ENCODE measurements around the gene VOPP1.
A peak's percentile ranks its signal among the peaks of the same experiment; 100 is the strongest.

Gene VOPP1

DNA sequence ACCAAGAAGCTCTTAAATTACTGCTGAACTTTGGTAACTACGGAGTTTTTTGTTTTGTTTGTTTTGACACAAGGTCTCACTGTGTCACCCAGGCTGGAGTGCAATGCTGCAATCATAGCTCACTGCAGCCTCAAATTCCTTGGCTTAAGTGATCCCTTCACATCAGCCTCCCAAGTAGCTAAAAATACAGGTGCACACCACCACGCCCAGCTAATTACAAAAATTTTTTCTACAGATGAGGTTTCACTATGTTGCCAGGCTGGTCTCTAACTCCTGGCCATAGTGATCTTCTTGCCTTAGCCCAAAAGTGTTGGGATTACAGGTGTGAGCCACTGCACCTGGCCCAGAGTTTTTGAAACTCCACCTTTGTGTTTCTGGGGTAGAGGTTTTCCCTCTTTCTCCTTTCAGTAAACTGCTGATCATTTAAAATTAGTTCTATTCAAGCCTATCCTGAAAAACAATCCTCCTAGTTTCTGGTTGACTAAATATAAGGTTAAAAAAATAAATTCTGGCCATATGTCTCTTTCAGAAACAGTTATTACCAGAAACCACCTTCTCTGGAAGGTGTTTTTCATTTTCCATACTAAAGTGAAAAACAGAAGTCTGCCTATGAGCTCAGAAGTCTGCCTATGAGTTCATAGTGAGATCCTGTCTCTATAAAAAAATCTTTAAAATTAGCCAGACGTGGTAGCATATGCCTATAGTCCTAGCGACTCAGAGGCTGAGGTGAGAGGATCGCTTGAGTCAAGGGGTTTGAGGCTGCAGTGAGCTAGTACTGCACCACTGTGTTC is 63.9 kb downstream of the VOPP1 start:
- DNase-seq: no peak

DNA sequence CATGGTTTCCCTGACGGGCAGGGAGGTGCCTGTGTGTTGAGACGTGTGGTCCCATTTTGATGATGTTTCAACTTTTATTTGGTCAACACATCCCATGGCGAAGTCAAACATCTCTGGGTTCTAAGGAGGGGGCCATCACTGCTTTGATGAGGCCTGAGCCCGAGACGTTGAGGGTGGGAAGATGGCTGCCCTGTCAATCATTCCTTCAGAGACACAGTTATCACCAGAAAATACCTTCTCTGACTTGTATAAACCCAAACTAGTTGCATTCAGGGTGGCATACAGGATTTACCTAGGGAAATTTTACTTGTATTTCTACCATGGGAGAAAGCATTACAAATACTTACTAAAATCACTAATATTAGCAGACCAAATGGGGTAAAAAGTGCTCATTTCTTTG is 64.6 kb downstream of the VOPP1 start:
- DNase-seq: no peak

DNA sequence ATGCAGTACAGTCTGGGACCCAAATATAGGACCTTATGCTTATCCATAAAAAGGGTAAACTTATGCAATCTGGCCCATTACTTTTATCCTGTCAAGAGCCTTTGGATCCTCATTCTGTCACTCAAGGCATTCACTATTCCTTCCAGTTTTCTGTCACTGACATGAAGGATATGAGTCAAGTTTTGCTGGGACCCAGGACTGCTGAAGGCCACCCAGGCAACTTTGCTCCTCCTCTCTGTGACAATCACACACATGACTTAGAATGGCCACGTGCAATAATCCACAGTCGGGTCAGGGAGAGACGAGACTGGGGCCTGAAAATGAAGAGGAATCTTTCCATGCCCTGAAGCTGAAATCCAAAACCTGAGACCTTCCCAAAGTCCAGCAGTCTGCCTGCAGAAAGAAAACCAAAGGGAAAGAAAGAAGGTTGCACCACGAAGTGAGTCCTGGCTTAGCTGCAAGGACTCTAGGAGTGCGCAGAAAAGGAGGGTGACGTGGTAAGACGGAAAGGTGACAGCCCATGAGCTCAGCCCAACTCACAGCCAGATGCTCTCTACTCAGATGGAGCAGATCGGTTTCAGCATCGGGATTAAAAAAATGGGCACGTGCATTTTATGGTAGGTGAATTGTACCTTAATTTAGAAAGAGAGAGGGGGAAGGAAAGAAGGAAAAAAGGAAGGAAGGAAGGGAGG is 67.2 kb downstream of the VOPP1 start:
- no peak for DNase-seq

DNA sequence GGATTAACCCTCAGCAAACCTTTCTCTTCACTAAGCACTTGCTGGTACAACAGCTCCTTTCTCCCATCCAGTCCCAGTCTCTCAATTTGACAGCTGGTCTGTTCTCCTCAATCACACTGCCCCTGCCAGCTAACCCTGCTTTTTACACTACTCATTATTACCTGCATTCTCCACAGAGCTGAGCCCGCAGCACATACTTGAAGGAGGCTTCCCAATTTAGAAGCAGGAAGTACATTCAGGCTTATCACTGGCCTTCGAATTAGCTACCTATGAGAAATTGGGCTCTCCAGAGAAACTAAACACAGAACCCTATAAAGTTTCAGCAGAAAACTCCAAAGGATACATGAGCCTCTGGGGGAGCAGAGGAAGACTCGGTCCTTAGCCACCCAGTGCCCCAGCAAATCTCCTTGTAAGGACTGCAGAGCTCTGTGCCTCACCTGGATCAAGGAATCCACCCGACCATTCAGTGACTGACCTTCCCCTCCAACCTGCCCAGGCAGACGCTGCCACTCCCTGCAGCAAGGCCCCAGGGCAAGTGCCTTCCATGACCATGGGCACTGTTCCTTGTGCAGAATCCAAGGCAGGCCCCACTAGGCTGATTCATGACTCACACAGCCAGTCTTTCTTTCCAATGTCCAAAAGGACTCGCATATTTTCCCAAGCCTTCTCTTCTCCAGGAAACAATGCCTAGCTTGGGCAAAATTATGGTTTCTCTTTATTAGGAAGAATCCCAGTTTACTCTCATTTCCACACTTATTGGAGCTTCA is 68.0 kb downstream of the VOPP1 start:
- DNase-seq: no peak

DNA sequence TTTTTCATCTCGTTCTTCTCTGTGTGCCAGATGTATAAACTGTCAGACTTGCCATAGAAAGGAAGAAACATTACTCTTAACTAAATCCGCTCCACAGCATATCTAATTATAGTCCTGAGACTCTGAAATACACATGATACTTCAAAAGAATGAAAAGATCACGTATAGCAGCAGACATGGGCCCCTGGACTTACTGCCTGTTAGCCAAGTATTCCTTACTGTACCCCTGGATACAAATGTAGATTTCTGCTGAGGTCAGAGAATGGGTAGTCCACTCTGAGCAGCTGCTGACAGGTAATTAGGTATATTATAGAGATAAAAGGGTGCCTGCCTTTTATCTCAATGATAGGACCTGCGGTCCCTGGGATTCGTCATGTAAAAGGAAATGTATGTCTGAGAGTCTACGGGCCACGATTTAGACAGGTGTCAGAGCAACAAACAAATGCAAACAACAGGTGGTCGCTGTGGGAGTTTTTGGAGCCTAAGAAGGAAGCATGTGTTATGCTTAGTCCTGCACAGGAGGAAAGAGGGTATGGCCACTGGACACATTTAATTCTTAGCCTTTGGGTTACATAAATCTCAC is 69.4 kb downstream of the VOPP1 start:
- no peak for DNase-seq

DNA sequence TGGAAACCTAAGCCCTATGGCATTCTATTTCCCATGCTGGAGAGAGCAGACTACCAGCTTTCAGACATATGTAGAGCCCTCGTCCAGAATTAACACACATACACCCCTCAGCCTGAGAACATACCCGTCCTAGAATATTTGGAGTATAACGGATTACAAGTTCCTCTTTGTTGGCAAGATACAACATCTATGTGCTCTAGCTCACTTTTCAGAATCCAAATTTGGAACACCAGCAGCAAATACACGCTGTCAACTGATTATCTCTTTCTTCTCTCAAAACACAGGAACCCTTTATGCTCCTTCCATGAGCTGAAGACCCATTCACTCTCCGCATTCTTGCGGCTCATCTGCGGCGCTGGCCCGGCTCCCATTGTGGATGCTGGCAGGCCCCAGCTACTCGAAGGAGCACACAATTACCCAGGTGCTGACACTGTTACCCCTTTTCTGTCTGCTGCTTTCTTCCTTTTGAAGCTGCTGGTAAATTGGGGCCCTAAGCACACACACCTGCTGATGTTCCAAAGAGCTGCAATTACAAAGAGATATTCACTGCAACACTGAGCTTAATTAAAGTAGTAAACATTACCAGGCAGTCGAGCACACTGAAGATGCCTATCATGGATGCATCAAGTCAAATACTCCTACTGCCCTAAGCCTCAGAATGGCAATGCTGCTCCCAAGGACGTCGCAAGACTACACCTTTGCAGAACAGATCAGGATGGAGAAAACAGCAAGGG is 70.0 kb downstream of the VOPP1 start:
- DNase-seq: no peak

DNA sequence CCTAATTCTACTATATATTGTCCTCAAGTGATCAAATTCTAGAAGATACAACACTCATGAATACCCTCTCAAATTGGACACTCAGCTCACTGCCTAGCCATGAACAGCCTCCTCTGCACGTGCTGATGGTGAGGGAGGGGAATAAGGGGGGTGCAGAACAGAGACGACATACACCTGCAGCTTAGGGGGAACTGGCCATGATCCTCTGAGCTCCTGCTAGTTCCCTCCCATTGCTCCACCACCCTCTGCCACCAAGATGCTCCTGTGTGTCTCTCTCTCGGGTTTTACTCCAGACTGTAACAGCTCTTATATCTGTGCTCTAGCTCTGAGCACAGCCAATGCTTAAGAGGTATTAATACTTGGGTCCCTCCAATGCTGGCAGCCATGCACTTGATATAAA is 70.7 kb downstream of the VOPP1 start:
- no peak for DNase-seq

DNA sequence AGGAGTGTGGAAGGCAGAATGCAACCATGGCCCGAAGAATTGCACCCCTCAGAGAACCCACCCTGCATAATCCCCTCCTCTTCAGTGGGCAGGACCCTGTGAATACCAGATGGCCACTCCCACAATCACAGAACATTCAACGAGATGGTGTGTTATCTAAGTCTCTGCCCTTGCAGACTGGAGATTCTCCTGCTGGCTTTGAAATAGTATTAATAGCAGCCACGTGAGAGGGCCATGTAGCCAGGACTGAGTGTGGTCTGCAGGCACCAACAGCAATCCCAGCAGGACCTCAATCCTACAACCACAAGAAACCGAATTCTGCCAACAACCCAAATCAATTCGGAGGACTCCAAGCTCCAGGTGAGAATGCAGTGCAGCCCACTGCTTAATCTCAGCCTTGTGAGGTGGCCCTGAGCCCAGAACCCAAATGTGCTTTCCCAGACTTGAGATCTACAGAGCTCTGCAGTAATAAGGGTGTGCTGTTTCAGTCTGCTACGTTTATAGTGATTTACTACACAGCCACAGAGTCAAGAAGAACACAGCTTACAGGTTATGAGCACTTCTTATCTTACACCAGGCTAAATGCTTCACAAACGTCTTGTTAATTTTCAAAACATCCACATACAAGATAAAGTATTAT is 72.1 kb downstream of the VOPP1 start:
- no peak for DNase-seq

DNA sequence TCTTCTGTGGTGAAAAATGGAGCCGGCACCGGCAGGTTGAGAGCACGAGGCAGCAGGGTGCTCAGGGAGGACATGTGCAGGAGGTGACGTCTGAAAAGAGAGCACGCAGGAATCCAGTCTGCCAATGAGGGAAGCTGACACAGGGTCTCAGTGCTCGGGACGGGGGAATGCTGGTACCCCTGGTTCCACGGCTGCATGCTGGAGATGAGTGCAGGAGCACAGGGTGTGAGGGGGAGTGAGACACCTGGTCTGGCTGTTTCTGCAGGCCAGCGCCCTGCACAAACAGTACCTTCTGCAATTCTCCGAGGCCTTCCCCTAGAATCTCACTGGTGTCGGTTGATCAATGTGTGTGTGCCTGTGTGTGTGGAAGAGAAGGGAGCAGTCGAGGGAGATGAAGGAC is 72.7 kb downstream of the VOPP1 start:
- no peak for DNase-seq

DNA sequence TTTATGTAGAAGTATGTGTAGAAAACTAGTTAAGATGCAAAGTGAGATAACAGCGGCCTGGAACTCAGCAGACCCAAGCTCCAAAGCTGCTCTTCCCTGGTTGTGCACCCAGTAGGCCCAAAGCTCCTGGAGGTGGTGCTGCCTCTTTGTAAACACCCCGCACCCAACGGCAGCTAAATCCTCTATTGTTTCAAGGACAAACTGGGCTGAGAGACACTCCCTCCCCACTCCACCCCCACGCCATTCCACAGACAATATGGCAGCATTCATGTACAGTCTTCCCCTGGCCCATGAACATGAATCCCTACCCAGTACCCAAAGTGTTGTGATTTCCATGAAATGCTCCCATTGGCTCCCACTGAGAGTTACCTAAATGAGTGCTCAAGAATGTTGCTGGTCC is 73.5 kb downstream of the VOPP1 start:
- no peak for DNase-seq

DNA sequence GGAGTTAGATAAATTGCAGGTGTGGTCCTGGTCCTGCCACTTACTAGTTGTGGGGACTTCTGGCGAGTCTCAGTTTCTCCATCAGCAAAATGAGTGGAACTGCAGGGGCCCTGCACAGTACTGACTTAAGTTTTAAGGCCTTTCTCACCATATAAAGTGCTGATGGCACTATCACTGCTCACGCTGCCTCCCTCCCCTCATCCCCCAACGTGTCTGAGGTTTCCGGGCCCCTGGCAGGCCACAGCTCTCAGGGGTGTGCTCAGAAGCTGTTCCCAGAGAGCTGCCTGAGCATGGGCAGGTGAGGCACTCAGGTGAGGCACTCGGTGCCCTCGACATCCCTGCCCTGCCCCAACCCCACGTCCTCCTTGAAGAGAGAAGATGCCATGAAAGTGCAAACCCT is 74.2 kb downstream of the VOPP1 start:
- DNase-seq: peak; percentile 35

DNA sequence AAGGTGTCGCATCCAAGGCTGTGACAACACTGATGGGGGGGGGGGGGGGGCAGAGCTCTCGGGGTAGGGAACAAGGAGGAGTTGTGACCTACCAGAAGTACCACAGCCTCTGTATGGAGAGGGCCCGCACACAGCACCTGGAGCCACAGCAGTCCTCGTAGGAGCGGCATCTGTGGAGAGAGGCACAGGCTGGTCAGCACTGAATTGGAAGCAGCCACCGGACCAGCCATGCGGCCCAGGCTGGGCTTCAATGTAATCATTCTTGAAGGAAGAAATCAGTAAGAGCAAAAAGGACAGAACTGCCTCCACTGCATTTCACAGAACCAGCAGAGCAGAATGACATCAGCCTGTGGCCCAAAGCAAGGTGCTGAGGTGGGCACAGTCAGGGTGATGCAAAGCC is 74.8 kb downstream of the VOPP1 start:
- no peak for DNase-seq

DNA sequence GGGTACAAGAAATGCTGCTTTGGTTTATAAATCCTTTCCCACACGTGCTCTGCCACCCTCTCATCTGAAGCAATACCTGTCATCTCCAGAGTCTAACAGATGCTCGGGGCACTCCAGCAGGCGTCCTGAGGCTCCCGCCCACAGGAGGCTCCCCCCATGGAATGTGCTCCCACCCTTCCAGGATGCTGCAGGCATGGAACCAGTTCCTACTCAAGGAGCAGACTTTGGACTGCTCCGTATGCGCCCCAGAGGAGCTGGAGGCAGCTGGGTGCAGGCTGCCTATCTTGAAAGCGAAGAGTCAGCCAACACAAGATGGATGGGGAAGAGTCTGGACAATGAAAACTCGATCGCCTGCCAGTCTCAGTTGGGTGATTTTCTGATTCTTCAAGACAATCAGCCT is 75.4 kb downstream of the VOPP1 start:
- no peak for DNase-seq

DNA sequence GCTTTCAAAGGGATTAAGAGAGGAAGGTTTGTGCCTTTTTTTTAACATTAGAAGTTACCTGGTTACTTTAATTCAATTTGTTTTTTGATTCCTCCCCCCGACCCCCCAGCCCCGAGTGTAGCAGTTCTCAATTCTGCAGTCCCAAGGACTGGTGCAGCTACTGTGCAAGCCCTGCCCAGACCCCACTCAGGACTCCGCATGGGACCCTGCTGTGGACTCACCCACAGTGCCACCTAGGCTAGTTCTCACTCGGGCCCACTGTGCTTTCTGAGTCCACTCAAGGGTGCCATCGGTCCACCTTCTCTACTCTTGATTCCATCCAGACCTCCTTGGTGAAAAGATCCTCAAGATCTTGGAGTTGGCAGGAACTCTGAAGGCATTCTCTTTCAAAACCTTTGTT is 77.4 kb downstream of the VOPP1 start:
- no peak for DNase-seq

DNA sequence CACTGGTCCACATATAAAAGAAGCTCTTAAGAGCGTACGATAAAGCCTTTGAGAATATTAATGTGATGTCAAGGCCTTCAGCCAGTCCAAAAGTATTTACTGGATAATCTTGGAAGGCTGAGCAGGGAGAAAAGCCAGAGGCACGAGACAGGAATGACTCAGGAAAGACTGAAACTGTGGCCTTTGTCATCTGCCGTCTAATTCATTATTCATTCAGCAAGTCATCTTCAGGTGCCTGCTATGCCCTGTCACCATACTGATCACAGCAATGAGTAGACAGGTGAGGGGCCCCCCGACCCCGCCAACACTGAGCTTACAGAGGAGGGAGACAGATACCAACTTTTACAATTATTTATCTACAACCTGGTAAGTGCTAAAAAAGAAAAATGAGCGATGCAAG is 78.9 kb downstream of the VOPP1 start:
- no peak for DNase-seq

DNA sequence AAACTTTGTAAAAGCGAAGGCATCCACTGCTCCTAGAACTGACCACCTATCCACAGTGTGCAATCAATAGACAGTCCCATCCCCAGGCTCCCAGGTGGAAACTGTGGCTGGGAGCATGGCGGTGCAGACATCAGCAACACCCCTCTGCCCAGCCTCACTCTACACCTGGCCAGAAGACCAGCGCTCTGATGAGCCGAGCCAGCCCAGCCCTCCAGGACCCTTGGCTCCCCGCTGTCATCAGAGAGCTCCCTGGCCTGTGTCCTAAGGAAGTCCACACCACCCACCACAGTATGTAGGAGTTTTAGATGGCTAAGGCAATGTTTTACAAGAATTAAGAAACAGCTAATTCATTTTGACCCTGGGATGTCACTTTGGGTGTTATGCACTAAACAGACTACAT is 81.0 kb downstream of the VOPP1 start:
- DNase-seq: no peak

DNA sequence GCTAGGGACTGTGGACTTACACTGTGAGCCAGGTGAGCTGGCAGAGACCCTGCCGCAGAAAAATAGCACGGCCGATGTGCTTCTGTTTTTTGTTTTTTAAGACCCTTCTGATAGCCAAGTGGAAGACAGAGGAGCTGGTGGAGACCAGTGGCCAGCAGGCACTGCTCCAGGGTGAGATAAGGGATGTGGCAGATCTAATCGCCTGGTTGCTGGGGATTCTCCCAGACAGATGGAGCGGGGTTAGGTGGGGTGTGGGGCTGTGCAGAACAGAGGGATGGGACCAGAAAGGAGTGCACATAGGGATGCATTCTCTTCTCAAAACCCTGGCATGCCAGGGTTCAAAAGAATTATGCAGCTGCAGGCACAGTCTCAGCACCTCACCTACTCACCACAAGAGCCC is 82.2 kb downstream of the VOPP1 start:
- no peak for DNase-seq

DNA sequence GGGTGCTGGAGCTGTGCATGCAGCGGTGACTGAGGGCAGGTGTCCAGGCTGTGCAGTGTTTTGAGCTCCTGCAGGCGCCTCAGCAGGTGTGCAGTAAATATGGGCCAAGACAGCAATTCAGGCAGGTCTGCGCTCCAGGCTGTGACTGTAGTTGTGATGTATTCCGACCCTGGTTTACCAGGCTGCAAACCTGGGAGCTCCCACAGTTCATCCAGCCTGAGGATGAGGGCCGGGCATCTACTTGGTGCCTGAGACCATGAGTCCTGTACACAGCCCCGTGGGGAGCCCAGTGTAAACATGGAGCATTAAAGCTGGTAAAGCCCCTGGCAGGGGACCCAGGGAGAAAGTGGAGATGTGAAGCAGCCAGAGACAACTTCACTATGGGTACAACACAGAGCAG is 82.8 kb downstream of the VOPP1 start:
- no peak for DNase-seq

DNA sequence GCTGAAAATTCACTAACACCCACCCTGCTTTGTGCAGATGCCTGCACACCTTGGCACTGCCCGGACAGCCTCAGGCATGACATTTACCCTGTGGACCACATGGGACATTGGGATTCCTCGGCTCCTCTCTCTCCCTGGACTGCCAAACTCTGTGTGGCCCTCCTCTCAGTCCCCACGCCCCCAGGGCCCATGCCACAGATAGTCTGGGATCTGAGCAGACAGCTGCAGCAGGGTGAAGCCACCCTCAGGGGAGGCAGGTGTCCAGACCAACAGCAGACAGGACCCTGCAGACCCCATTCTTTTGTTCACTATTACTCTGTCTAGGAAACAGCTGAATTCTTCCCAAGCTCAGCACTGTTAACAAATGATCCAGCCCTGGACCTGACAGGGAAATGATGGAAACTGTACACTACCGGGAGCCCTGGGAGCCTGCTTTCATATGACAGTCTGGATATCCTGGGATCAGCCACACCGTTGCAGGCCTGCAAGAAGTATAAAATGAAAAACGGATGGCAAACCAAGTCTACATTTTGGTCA is 83.4 kb downstream of the VOPP1 start:
- DNase-seq: no peak

DNA sequence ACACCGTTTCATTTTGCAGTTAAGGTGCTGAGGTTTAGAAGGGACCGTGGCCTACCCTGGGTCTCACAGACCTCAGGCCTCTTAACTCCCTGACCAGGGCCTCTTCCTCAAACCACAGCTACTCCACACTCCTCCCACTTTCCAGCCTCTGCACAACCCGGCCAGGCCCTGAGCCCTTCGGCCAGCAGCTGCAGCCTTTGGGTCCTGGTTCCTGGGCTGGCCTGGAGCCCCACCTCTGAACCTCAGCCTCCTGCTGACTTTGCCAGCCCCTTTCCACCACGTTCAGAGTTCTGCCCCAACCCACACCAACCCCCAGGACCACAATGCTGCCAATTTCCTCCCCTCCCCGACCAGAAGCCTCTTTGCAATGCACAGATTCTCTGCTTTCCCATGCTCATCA is 84.1 kb downstream of the VOPP1 start:
- no peak for DNase-seq

DNA sequence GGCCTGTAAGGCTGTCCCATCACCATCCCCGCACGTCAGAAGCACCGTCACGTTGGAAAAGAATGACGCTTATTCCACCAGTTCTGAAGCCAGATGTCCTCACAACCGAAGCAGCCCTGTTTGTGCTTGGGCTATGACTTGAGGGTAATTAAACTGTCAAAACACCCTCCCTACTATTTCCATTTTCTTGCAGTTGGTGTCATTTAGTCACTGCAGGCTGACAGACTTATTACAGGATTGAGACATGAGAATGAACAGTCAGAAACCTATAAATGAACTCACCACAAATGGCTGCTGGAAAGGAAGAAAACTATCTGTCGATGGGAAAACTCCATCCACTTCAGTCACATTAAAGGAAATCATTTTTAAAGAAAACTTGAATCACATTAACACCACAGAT is 85.3 kb downstream of the VOPP1 start:
- DNase-seq: no peak

DNA sequence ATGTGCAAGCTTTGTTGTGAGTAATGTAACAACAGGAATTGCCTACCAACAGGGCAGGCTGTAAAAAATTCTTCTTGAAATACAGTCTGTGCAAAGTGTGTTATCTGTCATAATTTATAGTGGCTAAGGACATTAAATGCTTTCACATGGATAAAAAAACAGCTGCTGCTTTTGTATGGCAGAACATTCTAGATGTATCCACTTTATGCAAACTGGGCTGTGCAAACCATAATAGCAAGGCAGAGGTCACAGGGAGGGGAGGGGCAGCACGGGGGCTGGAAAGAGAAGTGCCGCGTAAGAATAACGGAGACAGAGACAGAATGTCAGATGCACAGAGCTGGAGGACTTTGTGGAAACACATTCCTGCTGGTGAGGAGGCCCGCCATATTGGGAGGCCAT is 86.1 kb downstream of the VOPP1 start:
- no peak for DNase-seq
